Measurements from ENCODE around the gene SLC52A3.
"Not testable (repeated sequence)": the region's sequence is repeated elsewhere in the genome, so short reads cannot be mapped to it uniquely, and the experiment has no call there.

The SLC52A3 gene

DNA sequence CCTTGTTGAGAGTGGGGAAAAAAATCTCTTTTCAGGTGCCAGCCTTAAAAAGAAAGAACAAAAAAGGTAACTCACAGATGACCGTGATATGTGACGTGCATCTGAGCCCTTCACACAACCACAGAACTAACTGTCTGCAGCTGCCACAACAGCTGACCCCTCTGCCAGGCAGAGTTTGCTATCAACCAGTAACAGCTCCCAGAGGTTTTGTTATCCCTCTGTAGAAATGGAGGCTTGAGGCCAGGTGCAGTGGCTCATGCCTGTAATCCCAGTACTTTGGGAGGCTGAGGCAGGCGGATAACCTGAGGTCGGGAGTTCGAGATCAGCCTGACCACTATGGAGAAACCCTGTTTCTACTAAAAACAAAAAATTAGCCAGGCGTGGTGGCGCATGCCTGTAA is 42.8 kb downstream of the SLC52A3 start:
- DNase-seq, result no peak

DNA sequence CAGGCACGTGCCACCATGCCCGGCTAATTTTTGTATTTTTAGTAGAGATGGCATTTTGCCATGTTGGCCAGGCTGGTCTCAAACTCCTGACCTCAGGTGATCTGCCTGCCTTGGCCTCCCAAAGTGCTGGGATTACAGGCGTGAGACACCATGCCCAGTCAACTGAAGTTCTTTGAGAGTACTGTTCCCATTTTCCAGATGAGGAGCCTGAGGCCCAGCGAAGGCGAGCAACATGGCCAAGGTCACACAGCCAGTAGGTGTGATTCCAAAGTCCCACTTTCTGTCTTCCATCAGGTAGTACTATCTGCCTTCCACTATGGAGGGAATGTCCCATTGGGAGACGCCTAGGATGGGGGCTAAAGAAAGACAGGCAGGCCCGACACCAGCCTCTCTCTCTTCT is 43.5 kb downstream of the SLC52A3 start:
- DNase-seq, result not testable (repeated sequence)

DNA sequence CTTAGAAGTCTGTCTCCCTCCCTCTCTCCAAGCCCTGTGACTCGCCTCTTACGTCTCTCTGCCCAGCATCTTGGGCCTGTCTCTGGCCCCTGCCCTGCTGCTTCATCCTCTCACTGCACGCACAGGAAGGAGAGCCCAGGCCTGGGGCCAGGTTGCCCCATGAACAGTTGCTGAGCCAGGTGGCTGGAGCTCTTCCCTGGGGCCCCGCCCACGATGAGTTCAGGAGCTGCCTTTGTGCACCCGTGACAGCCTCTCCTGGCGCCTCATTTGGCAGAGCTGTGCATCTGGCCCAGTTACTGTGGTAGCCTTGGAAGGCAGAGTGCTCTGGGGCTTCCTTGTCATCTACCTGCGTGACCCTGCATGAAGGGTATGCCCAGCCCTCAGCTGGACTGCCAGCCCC is 44.5 kb downstream of the SLC52A3 start:
- DNase-seq, result peak; percentile 90

DNA sequence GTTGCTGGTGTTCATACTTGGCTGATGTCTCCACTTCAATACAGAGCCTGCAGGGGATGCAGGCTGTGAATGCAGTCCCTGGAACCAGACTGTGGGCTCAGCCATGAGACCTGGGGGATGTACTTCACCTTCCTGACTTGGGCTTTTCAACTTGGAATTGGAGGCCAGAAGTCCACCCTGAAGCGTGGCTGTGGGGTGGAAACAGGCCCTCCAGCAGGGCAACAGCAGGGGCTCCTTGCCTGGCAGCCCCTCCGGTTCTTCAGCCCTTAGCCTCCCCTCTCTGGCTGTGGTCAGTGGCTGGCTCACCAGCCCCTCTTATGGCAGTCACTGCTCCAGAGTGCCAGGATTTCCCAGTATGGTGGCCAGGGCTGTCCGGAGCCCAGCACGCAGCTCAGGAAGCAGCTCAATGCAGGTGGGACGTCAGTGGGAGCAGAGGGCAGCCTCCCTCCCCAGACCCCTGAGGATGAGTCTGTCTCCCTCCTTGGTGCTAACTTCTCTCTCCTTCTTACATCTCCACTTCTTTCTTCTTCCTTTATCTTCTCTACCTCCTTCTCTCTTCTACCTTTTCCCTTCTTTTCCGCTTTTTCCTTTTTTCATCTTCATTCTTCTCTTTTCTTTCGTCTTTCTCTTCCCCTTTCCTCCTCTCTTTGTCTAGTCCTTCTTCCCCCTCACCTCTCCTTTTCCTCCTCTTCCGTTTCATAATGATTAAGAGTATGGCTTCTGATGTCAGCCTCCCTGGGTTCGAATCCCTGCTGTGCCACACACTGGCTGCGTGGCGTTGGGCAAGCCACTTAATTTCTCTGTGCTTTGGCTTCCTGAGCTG is 45.3 kb downstream of the SLC52A3 start:
- DNase-seq, result no peak

DNA sequence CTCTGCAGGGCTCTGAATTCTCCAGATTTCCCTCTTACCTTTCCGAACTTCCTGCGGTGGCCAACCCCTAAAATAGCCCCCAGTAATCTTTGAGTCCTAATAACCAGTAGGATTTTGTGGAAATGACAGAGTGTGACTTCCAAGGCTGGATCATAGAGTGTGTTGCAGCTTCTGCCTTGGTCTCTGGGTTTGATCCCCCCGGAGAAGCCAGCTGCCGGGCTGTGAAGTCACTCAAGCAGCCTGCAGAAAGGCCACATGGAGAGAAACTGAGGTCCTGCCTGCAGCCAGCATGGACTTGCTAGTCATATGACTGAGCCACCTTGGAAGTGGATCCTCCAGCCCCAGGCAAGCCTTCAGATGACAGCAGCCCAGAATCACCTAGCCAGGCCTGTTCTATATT is 46.4 kb downstream of the SLC52A3 start:
- DNase-seq, result no peak

DNA sequence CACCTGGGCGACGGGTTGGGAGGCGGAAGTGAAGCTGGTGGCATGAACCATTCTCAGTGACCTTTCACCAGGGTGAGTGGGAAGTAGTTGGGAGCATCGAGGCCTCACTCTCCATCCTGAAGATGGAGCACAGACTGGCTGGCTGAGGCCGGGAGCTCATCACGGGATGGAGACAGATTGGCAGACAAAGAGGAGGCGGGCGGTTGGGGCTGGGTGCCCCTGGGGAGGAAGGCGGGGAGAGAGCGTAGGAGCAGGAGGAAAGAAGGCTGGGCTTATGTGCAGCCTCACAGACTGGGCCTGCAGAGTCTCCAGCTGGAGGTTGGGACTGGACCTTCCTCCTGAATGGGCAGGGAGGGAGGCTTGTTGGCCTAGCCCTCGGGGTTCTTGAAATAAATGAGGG is 48.5 kb downstream of the SLC52A3 start:
- no peak for DNase-seq

DNA sequence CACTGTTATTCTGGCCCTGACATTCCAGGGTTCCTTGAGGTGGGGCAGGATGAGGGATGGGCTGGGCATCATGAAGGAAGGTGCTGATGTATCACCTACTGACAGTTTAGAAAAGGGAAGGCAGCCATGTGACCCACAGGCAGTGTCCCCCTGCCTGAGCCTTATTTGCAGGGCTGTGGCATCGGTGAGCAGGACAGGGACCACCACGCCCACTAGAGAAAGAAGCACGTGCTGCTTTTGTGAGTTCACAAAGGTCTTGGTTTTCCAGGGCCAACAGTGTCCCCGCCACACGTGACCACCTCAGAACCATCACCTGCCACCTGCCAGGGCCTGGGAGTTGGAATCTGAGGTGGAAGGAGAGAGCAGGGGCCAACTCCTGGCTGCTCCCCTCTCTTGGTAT is 49.2 kb downstream of the SLC52A3 start:
- no peak for DNase-seq

DNA sequence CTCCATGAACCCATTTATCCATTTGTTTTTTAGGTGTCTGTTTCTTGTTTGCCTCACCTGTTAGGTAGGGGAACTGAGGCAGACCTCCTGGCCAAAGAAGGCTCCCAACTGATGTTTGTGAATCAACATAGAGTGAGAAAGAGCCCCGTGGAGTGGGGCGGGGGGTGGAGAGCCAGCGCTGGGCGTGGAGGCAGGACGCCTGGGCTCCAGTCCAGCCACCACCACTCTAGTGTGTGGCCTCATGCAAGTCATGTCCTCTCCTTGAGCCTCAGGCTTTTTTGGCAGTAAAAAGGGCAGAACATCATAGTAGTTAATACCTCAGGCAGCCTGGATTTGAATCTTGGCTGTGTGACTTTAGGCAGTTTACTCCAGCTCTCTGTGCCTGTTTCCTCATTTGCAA is 50.5 kb downstream of the SLC52A3 start:
- no peak for DNase-seq

DNA sequence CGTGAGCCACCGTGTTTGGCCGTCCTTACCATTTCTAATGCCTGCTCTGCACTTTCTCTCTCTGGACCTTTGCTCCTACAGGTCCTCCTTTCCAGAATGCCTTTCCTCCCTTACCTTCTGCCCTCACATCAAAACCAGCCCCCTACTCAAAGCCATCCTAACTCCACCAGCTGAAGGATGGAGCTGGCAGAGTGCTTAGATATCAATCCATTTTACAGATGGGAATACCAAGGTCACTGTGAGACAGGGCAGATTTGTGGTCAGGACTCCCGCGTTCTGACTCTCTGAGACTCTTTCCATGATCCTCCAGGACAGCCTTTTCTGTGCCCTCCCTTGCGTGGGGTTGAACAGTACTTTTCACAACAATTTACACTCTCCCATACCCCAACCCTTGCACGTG is 51.0 kb downstream of the SLC52A3 start:
- no peak for DNase-seq

DNA sequence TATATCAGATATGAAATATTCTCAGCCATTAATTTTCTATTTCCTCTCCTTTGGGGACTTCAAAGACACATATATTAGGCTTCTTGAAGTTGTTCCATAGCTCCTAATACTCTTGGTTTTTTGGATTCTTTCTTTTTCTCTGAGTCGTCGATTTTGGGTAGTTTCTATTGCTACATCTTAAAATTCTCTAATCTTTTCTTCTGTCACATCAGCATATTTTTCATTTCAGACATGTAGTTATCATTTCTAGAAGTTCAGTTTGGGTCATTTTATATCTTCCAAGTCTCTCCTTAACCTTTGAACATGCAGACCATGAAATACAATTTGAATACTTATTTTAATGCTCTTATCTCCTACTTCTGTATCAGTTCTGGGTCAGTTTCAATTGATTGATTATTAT is 53.8 kb downstream of the SLC52A3 start:
- no peak for DNase-seq

DNA sequence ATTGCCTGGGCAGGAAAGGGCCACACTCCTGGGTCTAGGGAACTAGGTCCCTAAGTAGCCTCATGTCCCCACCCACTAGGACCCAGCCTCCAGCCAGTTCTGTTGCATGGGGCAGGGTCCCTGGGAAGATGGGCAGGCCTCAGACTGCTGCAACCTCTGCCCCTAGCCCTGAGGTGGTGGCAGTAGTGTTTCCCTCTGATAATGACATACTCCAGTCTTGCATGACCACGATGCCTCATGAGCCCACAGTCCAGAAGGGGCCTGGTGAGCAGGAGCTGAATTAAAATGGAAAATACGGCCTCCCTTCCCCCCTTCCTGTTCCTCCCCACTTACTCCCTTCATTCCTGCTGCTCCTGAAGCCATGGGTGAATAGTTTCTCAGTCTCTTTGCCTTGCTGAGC is 56.7 kb downstream of the SLC52A3 start:
- no peak for DNase-seq

DNA sequence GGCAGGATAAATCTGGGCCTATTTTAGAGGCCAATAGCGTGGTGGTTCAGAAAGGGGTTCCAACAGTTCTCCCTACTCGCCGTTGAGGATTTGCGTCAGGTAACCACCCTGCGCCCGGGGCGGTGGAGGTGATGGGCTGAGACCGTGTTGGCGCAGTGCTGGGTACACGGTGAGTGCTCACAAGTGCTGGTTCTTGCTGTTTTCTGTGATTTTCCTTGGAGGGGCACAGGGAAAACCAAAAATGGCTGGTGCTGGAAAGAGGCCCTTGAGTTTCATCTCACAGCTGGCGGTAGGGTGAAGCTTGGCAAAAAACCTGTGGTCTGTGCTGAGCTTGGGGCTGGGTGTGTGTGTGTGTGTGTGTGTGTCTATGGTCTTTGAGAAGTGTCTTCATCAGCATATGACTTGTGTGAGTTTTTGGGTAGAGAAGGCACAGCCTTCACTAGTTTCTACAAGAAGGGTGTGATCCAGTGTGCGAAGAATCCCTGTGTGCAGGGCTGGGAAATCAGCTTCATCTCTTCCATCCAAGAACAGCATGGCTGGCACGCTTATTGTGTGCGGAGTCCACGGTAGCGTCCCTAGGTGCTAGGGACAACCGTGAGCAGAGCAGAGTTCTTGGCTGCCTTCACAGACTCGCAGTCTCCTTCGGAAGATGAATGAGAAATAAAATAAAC is 57.4 kb downstream of the SLC52A3 start:
- DNase-seq, result no peak

All from DMS53 (cell line).